NT2/D1 (cell line): Measurements from ENCODE around the gene KRT34.

Source experiments
- SUZ12 ChIP-seq: IDR thresholded peaks from 2 replicates; pipeline ENCODE4 v1.6.1; 2011; ENCODE audit not compliant: insufficient read length, insufficient read depth; ENCODE audit errors: extremely low read depth
- ZNF274 ChIP-seq: IDR thresholded peaks from 2 replicates; pipeline ENCODE4 v1.6.1; 2011; ENCODE audit warnings: mild to moderate bottlenecking, low read depth, low read length

DNA sequence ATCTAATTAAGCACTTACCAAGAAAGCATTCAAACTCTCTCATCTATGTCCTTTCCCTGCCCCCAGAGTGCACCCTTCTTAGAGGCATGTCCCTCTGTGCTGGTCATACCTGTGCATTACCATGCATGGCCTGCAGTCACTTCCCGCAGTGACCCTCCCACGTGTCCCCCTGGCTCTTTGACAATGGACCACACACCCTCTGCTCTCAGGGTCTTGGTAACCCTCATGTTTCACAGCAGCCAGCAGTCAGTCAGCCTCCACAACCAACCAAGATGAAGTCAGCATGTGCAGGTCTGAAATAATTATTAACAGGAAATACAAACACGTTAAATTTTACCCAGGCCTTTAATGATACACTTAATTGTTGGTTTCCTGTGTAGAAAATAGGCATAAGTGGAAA is 41.6 kb downstream of the KRT34 start:
- TF ChIP-seq SUZ12 (no peak), ZNF274 (no peak)
